Activated CD8-positive, alpha-beta memory T cell treated with anti-CD3 and anti-CD28 coated beads for 4 hours (primary cell): Measurements from ENCODE around the gene SAP30.

Experiments used
- DNase-seq, 2 donors: peaks; one replicate each; pipeline ENCODE4 v3.0.0-alpha.2; 2020; ENCODE audit warnings: low read depth in 2 of 2

The SAP30 gene

GRCh38 chr4:173415092-173415491, 44.3 kb downstream of the SAP30 start:
- DNase-seq, result no peak

- no peak for DNase-seq
These were observed 45.3 kb downstream of the SAP30 start for GRCh38 chr4:173415885-173416653.

DNA sequence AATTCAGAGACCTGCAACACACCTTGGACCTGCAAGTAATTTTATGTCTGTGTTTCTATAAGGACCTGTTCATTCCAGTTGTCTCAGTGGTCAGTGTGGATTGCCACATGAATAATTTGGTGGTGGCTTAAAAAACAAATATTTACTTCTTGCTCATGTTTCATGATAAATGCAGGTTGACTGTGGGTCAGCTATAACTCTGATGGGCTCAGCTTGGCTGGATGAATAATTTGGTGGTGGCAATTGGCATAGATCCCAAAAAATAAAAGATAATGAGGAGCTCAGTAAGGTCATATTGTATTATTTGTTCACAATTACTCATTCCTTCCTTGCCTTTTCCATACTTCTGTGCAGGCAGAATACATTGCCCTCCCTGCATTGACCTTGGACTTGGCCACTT, 47.1 kb downstream of the SAP30 start:
- no peak for DNase-seq

DNA sequence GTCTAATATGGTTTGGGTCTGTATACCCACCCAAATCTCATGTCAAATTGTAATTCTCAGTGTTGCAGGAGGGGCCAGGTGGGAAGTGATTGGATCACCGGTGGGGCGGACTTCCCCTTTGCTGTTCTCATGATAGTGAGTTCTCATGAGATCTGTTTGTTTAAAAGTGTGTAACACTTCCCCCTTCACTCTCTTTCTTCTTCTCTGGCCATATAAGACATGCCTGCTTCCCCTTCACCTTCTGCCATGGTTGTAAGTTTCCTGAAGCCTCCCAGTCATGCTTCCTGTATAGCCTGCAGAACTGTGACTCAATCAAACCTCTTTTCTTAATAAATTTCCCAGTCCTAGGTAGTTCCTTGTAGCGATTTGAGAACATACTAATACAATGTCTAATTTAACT, 47.9 kb downstream of the SAP30 start:
- DNase-seq, result no peak

DNA sequence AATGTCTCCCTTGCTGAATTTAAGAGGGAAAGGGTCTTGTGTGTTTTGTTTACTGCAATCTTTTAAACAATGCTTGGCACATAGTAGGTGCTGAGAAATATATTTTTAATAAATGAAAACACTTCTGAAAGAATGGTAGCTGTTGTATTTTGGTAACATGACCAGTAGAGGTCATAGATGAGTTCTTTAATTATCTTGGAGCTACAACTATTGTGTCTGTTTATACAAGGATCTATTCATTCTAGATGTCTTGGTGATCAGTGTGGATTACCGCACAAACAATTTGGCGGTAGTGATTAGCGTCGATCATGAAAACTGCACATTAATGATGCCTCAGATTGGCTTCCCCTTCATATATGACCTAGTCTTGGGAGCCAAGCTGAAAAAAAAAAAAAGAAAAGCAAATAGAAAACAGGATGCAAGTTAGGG, 49.6 kb downstream of the SAP30 start:
- DNase-seq, result no peak

DNA sequence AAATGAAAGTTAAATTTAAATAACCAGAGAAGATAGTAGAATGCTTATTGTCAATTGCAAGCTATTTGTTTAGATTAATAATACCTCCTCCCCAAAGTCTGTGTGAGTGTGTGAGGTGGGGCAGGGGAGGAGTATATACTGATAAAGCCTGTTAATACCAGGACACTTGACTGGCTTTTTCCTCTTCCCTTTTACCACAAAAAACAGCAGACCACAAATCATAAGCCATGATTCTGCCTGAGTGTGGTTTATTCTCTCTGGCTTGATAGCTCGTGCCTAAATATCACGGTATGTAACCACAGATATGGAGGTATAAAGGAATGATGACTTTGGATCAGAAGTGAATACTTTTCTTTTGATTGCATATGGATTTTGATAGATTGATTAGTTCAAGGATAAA, 50.0 kb downstream of the SAP30 start:
- DNase-seq, result no peak

- no peak for DNase-seq
These were observed 54.4 kb downstream of the SAP30 start for GRCh38 chr4:173424899-173425805.

- no peak for DNase-seq
These were observed 55.3 kb downstream of the SAP30 start for GRCh38 chr4:173426064-173426463.
